ENCODE results near the gene PLPP6. TPM values are rescaled to one million over a fixed set of nuclear protein-coding genes. Genes with fewer than 3 reads are reported as not detected.

PLPP6 gene
- total and polyA plus RNA-seq, 2 experiments from 2014 or later, result 11.7 to 15.8 TPM

DNA sequence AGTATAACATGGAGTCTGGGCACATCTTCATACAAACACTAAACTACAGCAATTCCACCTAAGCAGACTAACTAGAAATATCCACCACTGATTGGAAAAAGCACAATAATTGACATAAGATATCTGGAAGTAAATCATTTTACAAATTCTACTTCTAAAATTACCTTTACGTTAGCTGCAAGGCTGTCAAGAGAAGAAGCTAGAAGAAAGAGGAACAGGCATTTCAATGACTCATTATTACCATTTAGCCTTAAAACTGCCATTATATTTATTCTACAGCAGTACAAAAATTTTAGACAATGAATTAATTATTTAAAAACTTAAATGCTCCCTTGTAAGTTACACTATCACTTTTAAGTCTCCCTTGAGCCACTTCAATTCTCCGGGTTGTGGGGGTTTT is 43.4 kb upstream of the PLPP6 start:
- no peaks in the 10 kb centered on the region for H3K9me3 ChIP-seq (ENCODE audit: low read depth)
- no peak for DNase-seq (ENCODE audit: low read depth in 1 of 2, low spot score in 1 of 2)
- TF ChIP-seq, protein P1, sequence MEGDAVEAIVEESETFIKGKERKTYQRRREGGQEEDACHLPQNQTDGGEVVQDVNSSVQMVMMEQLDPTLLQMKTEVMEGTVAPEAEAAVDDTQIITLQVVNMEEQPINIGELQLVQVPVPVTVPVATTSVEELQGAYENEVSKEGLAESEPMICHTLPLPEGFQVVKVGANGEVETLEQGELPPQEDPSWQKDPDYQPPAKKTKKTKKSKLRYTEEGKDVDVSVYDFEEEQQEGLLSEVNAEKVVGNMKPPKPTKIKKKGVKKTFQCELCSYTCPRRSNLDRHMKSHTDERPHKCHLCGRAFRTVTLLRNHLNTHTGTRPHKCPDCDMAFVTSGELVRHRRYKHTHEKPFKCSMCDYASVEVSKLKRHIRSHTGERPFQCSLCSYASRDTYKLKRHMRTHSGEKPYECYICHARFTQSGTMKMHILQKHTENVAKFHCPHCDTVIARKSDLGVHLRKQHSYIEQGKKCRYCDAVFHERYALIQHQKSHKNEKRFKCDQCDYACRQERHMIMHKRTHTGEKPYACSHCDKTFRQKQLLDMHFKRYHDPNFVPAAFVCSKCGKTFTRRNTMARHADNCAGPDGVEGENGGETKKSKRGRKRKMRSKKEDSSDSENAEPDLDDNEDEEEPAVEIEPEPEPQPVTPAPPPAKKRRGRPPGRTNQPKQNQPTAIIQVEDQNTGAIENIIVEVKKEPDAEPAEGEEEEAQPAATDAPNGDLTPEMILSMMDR (IDR thresholded peaks at IDR 0.05; ENCODE audit: low read depth, low read length), result no peak

DNA sequence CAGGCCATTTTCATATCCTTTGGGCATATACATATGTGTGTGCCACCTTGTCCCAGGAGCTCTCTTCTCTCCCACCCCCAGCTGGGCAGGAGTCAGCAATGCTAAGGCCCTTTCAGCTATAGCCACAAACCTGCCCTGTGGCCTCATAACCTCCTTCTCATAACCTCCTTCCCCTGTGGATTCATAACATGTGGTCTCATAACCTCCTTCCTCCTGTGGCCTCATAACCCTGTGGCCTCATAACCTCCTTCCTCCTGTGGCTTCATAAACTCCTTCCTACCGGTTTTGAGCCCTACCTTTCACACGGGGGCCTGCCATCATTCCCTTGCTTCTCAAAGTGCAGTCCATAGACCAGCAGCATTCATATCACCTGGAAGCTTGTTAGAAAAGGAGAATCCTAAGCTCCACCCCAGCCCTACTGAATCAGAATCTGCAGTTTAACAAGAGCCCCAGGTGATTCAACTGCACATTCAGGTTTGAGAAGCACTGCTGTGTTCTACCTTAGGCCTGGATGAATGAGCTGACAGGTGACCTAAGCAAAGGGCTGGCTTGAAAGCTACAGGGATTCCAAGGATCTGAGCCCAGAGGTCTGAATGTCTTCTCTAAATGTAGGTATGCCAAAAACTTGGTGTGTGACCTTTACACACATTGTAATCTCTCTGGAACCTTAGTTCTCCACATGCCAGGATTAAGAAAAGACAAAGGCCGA is 41.9 kb upstream of the PLPP6 start:
- Histone ChIP-seq H3K4me3 (no peak overlapping the region), H3K36me3 (no peaks in the 10 kb centered on the region), H3K9me3 (ENCODE audit: low read depth) (no peaks in the 10 kb centered on the region), H3K27ac (no peak overlapping the region), H3K4me1 (ENCODE audit: low read depth) (no peaks in the 10 kb centered on the region), H3K27me3 (no peaks in the 10 kb centered on the region)
- TF ChIP-seq, protein P1 (IDR thresholded peaks at IDR 0.05; ENCODE audit: low read depth, low read length), result no peak
- DNase-seq (ENCODE audit: low read depth in 1 of 2, low spot score in 1 of 2), result no peak

More for the DNA sequence above, 43.4 kb upstream of the PLPP6 start:
- H3K36me3 ChIP-seq, result no peaks in the 10 kb centered on the region
- no peak overlapping the region for H3K4me3 ChIP-seq
- H3K4me1 ChIP-seq (ENCODE audit: low read depth), result no peaks in the 10 kb centered on the region
- H3K27ac ChIP-seq, result no peak overlapping the region
- no peaks in the 10 kb centered on the region for H3K27me3 ChIP-seq

DNA sequence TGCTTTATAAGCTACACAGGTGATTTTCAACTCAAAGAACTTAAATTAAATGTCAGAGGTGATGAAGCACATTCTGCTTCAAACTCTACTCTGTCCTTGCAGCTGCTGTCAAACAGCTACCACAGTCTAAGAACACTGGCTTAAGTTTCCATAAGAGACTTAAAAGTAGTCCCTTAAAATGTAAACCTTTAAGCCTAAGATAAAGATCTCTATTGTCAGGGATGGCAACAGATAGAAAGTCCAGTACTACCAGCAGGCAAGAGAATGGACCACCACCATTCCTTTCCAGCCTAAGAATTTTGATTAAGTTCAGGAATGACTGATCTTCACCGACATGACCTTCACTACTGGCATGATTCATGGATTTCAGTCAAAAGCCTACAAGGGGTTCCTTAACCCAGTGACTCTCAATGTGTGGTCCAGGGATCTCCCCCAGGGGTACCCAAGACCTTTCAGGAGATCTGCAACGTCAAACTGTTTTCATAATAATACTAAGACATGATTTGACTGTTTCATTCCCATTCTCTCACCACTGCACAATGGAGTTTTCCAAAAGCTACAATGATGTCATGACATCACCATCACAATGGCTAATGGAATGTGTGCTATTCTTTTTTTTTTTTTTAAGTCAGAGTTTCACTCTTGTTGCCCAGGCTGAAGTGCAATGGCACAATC is 41.1 kb upstream of the PLPP6 start:
- TF ChIP-seq, protein P1 (IDR thresholded peaks at IDR 0.05; ENCODE audit: low read depth, low read length), result no peak
- H3K36me3 ChIP-seq, result no peaks in the 10 kb centered on the region

DNA sequence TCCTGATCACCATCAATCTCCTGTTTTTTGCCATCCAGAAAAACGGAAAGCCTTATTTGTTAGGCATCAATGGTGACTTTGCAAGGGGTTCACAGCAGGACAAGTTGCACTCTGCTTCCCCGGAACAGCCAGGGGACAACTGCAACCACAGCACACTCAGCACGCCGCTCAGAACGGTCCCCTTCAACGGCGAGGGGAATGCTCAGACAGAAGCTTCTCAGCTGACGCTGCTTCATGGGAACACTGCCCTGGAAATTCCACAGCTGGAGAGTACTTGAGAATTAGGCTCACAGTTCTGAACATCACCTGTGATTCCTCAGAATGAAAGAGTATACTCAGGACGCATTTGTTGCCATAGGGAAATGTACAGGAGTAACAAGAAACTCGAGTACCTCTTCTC is 40.1 kb upstream of the PLPP6 start:
- no peaks in the 10 kb centered on the region for H3K4me1 ChIP-seq (ENCODE audit: low read depth)
- no peak overlapping the region for H3K4me3 ChIP-seq
- TF ChIP-seq, protein P1 (IDR thresholded peaks at IDR 0.05; ENCODE audit: low read depth, low read length), result no peak
- no peaks in the 10 kb centered on the region for H3K9me3 ChIP-seq (ENCODE audit: low read depth)
- H3K27ac ChIP-seq, result no peak overlapping the region
- DNase-seq (ENCODE audit: low read depth in 1 of 2, low spot score in 1 of 2), result no peak
- H3K27me3 ChIP-seq, result no peaks in the 10 kb centered on the region
- H3K36me3 ChIP-seq, result no peaks in the 10 kb centered on the region

More for the DNA sequence above, 41.1 kb upstream of the PLPP6 start:
- H3K4me1 ChIP-seq (ENCODE audit: low read depth), result no peaks in the 10 kb centered on the region
- no peak overlapping the region for H3K4me3 ChIP-seq
- no peak overlapping the region for H3K27ac ChIP-seq
- peak in 1 of 2 donors; percentile 20 for DNase-seq (ENCODE audit: low read depth in 1 of 2, low spot score in 1 of 2)
- no peaks in the 10 kb centered on the region for H3K27me3 ChIP-seq
- no peaks in the 10 kb centered on the region for H3K9me3 ChIP-seq (ENCODE audit: low read depth)

DNA sequence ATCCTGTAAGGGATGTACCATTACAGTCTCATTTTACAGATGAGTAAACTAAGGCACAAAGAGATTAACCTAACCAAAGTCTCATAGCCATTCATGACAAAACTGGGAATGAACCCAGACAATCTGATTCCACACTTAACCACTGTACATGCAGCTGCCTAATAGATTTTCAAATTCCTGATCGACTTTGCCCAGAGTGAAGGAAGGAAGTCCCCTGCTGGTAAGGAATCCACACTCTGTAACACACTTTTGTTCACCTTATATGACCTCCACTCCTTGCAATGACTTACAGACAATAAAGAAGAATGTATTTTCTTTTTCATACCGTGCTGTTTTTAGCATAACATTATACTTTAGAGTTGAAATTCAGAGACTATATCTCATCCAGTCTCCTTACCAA is 31.3 kb upstream of the PLPP6 start:
- H3K27me3 ChIP-seq, result no peaks in the 10 kb centered on the region
- TF ChIP-seq, protein P1 (IDR thresholded peaks at IDR 0.05; ENCODE audit: low read depth, low read length), result no peak

More for the DNA sequence above, 31.3 kb upstream of the PLPP6 start:
- no peak overlapping the region for H3K27ac ChIP-seq
- H3K9me3 ChIP-seq (ENCODE audit: low read depth), result no peaks in the 10 kb centered on the region
- no peaks in the 10 kb centered on the region for H3K36me3 ChIP-seq
- no peak overlapping the region for H3K4me3 ChIP-seq
- no peaks in the 10 kb centered on the region for H3K4me1 ChIP-seq (ENCODE audit: low read depth)
- peak in 1 of 2 donors; percentile 6 for DNase-seq (ENCODE audit: low read depth in 1 of 2, low spot score in 1 of 2)
